ENCODE measurements around the gene CTCFL.

CTCFL gene

DNA sequence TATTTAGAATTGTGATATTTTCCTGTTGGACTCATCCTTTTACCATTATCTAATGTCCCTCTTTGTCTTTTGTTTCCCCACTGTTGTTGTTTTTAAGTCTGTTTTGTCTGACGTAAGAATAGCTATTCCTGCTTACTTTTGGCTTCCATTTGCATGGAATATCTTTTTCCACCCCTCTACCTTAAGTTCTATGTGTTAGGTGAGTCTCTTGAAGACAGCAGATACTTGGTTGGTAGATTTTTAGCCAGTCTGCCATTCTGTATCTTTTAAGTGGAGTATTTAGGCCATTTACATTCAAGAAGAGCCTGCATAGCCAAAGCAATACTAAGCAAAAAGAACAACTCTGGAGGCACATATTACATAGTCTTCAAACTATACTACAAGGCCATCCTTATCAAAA, 39.2 kb downstream of the CTCFL start:
- Histone ChIP-seq H3K79me1 (ENCODE audit: low read depth, low read length) (no peaks in the 10 kb centered on the region), H2BK15ac (ENCODE audit: low read length) (no peak overlapping the region), H4K91ac (ENCODE audit: low read depth, low read length, poor library complexity) (no peak overlapping the region), H3K4me1 (ENCODE audit: control insufficient read depth in 2 of 2, insufficient read depth in 1 of 2, low read depth in 1 of 2, low read length in 2 of 2) (peaks cover 8 to 11% of the 10 kb centered on the region in 2 donors), H3K36me3 (replicated peaks in 1 of 2; ENCODE audit: control insufficient read depth in 2 of 2, insufficient read depth in 2 of 2, low read length in 2 of 2) (no peaks in the 10 kb centered on the region), H3K18ac (ENCODE audit: low read length) (no peak overlapping the region), H3K4me3 (ENCODE audit: low read length in 2 of 2) (no peak overlapping the region), H3K27ac (replicated peaks; ENCODE audit: low read length) (no peak overlapping the region), H3K4ac (ENCODE audit: low read length) (no peak overlapping the region), H3K14ac (ENCODE audit: low read length) (no peak overlapping the region), H2AK5ac (ENCODE audit: low read depth, low read length) (no peak overlapping the region), H2BK12ac (ENCODE audit: low read length) (no peak overlapping the region), H2BK5ac (ENCODE audit: low read length) (no peak overlapping the region), H4K8ac (ENCODE audit: low read depth, low read length) (no peak overlapping the region), H3K9me3 (replicated peaks in 1 of 2; ENCODE audit: control insufficient read depth in 2 of 2, insufficient read depth in 1 of 2, low read depth in 1 of 2, low read length in 2 of 2) (no peaks in the 10 kb centered on the region), H3K27me3 (ENCODE audit: control insufficient read depth in 3 of 3, insufficient read depth in 3 of 3, low read depth in 1 of 3, low read length in 3 of 3) (no peaks in the 10 kb centered on the region), H2BK120ac (ENCODE audit: low read depth, low read length) (no peak overlapping the region), H3K23ac (ENCODE audit: low read depth, low read length, poor library complexity) (no peak overlapping the region), H3K4me2 (ENCODE audit: insufficient read depth, low read length, poor library complexity, severe bottlenecking) (no peak overlapping the region), H3K9ac (ENCODE audit: low read depth, low read length, poor library complexity) (no peak overlapping the region), H2AFZ (ENCODE audit: low read length) (no peak overlapping the region)
- no peak for DNase-seq (ENCODE audit: low spot score)
- WGBS, 2 donors (ENCODE audit: extremely low coverage in 2 of 2, insufficient read length in 2 of 2, insufficient replicate concordance in 1 of 2), result no CpG with 5 or more reads among the region's 1 CpG

DNA sequence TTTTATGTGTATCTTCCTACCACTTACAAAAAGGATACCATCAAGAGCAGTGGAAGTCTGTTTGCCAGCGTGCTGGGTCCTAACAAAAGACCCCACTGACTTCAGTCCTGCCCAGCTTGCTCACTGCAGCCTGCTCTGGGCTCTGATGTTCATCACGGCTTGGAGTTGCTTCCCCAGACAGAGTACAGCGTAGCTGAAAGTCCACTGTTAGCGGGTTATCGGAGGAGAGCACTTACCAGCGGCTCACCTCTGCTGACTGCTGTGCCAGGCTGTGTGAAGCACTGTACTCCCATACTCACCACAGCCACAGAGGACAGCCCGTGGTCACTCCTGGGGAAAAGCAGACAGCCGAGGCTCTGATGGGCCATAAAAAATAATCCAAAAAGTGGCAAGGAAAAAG, 40.2 kb downstream of the CTCFL start:
- H2AK5ac ChIP-seq (ENCODE audit: low read depth, low read length), result no peak overlapping the region
- H3K4me3 ChIP-seq (ENCODE audit: low read length in 2 of 2), result no peak overlapping the region
- H3K4ac ChIP-seq (ENCODE audit: low read length), result no peak overlapping the region
- no peak overlapping the region for H3K23ac ChIP-seq (ENCODE audit: low read depth, low read length, poor library complexity)
- no peak overlapping the region for H3K14ac ChIP-seq (ENCODE audit: low read length)
- H3K27me3 ChIP-seq (ENCODE audit: control insufficient read depth in 3 of 3, insufficient read depth in 3 of 3, low read depth in 1 of 3, low read length in 3 of 3), result no peaks in the 10 kb centered on the region
- no peak overlapping the region for H3K9ac ChIP-seq (ENCODE audit: low read depth, low read length, poor library complexity)
- no peak overlapping the region for H3K27ac ChIP-seq (replicated peaks; ENCODE audit: low read length)
- no peak for DNase-seq (ENCODE audit: low spot score)
- H3K9me3 ChIP-seq (replicated peaks in 1 of 2; ENCODE audit: control insufficient read depth in 2 of 2, insufficient read depth in 1 of 2, low read depth in 1 of 2, low read length in 2 of 2), result no peaks in the 10 kb centered on the region
- H3K79me1 ChIP-seq (ENCODE audit: low read depth, low read length), result no peaks in the 10 kb centered on the region
- H3K4me1 ChIP-seq (ENCODE audit: control insufficient read depth in 2 of 2, insufficient read depth in 1 of 2, low read depth in 1 of 2, low read length in 2 of 2), result peaks cover 8 to 13% of the 10 kb centered on the region in 2 donors
- H2AFZ ChIP-seq (ENCODE audit: low read length), result no peak overlapping the region
- no peak overlapping the region for H4K91ac ChIP-seq (ENCODE audit: low read depth, low read length, poor library complexity)
- peak overlapping the region; percentile 65 for H3K18ac ChIP-seq (ENCODE audit: low read length)
- H3K36me3 ChIP-seq (replicated peaks in 1 of 2; ENCODE audit: control insufficient read depth in 2 of 2, insufficient read depth in 2 of 2, low read length in 2 of 2), result no peaks in the 10 kb centered on the region
- no CpG with 5 or more reads among the region's 8 CpGs for WGBS, 2 donors (ENCODE audit: extremely low coverage in 2 of 2, insufficient read length in 2 of 2, insufficient replicate concordance in 1 of 2)
- H2BK5ac ChIP-seq (ENCODE audit: low read length), result no peak overlapping the region
- no peak overlapping the region for H2BK15ac ChIP-seq (ENCODE audit: low read length)
- no peak overlapping the region for H4K8ac ChIP-seq (ENCODE audit: low read depth, low read length)
- no peak overlapping the region for H2BK12ac ChIP-seq (ENCODE audit: low read length)
- no peak overlapping the region for H2BK120ac ChIP-seq (ENCODE audit: low read depth, low read length)
- H3K4me2 ChIP-seq (ENCODE audit: insufficient read depth, low read length, poor library complexity, severe bottlenecking), result no peak overlapping the region

DNA sequence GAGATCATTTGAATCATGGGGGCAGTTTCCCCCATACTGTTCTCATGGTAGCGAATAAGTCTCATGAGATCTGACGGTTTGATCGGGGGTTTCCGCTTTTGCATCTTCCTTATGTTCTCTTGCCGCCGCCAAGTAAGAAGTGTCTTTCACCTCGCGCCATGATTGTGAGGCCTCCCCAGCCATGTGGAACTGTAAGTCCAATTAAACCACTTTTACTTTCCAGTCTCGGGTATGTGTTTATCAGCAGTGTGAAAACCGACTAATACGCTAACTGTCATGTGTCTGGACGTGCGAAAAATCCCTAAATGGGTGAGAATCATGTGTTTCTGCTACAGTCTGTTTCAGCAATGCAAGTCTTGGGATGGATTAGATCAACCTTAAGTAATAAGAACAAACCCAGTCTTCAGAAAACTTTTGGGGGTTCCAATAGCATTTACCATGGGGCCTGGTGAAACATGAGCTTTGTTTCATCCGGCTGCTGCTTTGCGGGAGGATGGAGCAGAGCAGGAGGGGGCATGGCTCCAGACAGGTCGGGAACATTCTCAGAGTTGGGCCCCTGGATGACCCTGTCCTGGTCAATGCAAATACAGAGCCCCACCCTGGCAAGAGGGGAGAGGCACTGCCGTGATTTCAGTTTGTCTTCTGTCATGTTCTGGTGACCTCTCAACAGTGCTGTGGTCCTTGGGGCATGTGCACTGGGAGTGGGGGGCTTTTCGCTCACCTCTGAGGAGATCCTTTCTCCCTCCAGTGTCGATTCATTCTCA, 41.5 kb downstream of the CTCFL start:
- Histone ChIP-seq H3K4ac (ENCODE audit: low read length) (no peak overlapping the region), H3K4me2 (ENCODE audit: insufficient read depth, low read length, poor library complexity, severe bottlenecking) (no peak overlapping the region), H3K4me3 (ENCODE audit: low read length in 2 of 2) (no peak overlapping the region), H3K18ac (ENCODE audit: low read length) (no peak overlapping the region), H3K9ac (ENCODE audit: low read depth, low read length, poor library complexity) (no peak overlapping the region), H3K79me1 (ENCODE audit: low read depth, low read length) (no peaks in the 10 kb centered on the region), H2BK15ac (ENCODE audit: low read length) (no peak overlapping the region), H4K91ac (ENCODE audit: low read depth, low read length, poor library complexity) (no peak overlapping the region), H2BK12ac (ENCODE audit: low read length) (no peak overlapping the region), H3K4me1 (ENCODE audit: control insufficient read depth in 2 of 2, insufficient read depth in 1 of 2, low read depth in 1 of 2, low read length in 2 of 2) (peaks cover 8 to 13% of the 10 kb centered on the region in 2 donors), H4K8ac (ENCODE audit: low read depth, low read length) (no peak overlapping the region), H2BK120ac (ENCODE audit: low read depth, low read length) (no peak overlapping the region), H3K27ac (replicated peaks; ENCODE audit: low read length) (no peak overlapping the region), H3K23ac (ENCODE audit: low read depth, low read length, poor library complexity) (no peak overlapping the region), H2BK5ac (ENCODE audit: low read length) (no peak overlapping the region), H3K14ac (ENCODE audit: low read length) (no peak overlapping the region), H2AK5ac (ENCODE audit: low read depth, low read length) (peak overlapping the region; percentile 60), H3K27me3 (ENCODE audit: control insufficient read depth in 3 of 3, insufficient read depth in 3 of 3, low read depth in 1 of 3, low read length in 3 of 3) (no peaks in the 10 kb centered on the region), H3K9me3 (replicated peaks in 1 of 2; ENCODE audit: control insufficient read depth in 2 of 2, insufficient read depth in 1 of 2, low read depth in 1 of 2, low read length in 2 of 2) (no peaks in the 10 kb centered on the region), H2AFZ (ENCODE audit: low read length) (no peak overlapping the region), H3K36me3 (replicated peaks in 1 of 2; ENCODE audit: control insufficient read depth in 2 of 2, insufficient read depth in 2 of 2, low read length in 2 of 2) (no peaks in the 10 kb centered on the region)
- WGBS, 2 donors (ENCODE audit: extremely low coverage in 2 of 2, insufficient read length in 2 of 2, insufficient replicate concordance in 1 of 2), result no CpG with 5 or more reads among the region's 19 CpGs
- no peak for DNase-seq (ENCODE audit: low spot score)

DNA sequence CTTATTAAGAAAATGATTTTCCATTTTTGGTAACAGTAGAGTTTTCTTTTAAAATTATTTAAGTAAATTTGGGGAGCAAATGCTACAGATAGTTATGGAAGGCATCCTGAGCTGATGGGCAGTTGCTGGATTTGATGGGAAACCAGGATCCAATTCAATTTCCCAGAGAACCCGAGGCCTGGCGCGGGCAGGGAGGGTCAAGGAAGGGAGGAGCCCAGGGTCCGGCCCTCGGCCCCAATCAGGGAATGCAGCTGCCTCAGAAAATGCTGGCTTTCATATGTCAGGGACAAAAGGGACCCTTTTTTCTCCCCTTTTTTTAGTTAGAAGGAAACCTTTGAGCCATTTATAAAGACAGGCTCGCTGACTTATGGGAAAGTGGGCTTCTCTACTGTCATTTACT, 42.1 kb downstream of the CTCFL start:
- H3K9me3 ChIP-seq (replicated peaks in 1 of 2; ENCODE audit: control insufficient read depth in 2 of 2, insufficient read depth in 1 of 2, low read depth in 1 of 2, low read length in 2 of 2), result no peaks in the 10 kb centered on the region
- no peak overlapping the region for H3K27ac ChIP-seq (replicated peaks; ENCODE audit: low read length)
- H2AK5ac ChIP-seq (ENCODE audit: low read depth, low read length), result no peak overlapping the region
- no peak overlapping the region for H3K4me3 ChIP-seq (ENCODE audit: low read length in 2 of 2)
- no peak overlapping the region for H4K91ac ChIP-seq (ENCODE audit: low read depth, low read length, poor library complexity)
- H2BK5ac ChIP-seq (ENCODE audit: low read length), result no peak overlapping the region
- H3K14ac ChIP-seq (ENCODE audit: low read length), result no peak overlapping the region
- H4K8ac ChIP-seq (ENCODE audit: low read depth, low read length), result no peak overlapping the region
- no peak overlapping the region for H3K9ac ChIP-seq (ENCODE audit: low read depth, low read length, poor library complexity)
- no CpG with 5 or more reads among the region's 6 CpGs for WGBS, 2 donors (ENCODE audit: extremely low coverage in 2 of 2, insufficient read length in 2 of 2, insufficient replicate concordance in 1 of 2)
- H3K23ac ChIP-seq (ENCODE audit: low read depth, low read length, poor library complexity), result no peak overlapping the region
- H2AFZ ChIP-seq (ENCODE audit: low read length), result no peak overlapping the region
- no peaks in the 10 kb centered on the region for H3K27me3 ChIP-seq (ENCODE audit: control insufficient read depth in 3 of 3, insufficient read depth in 3 of 3, low read depth in 1 of 3, low read length in 3 of 3)
- no peak overlapping the region for H2BK15ac ChIP-seq (ENCODE audit: low read length)
- H3K4me1 ChIP-seq (ENCODE audit: control insufficient read depth in 2 of 2, insufficient read depth in 1 of 2, low read depth in 1 of 2, low read length in 2 of 2), result peaks cover 8 to 13% of the 10 kb centered on the region in 2 donors
- H3K36me3 ChIP-seq (replicated peaks in 1 of 2; ENCODE audit: control insufficient read depth in 2 of 2, insufficient read depth in 2 of 2, low read length in 2 of 2), result no peaks in the 10 kb centered on the region
- H3K79me1 ChIP-seq (ENCODE audit: low read depth, low read length), result no peaks in the 10 kb centered on the region
- H3K4ac ChIP-seq (ENCODE audit: low read length), result no peak overlapping the region
- H2BK120ac ChIP-seq (ENCODE audit: low read depth, low read length), result no peak overlapping the region
- no peak overlapping the region for H2BK12ac ChIP-seq (ENCODE audit: low read length)
- no peak overlapping the region for H3K4me2 ChIP-seq (ENCODE audit: insufficient read depth, low read length, poor library complexity, severe bottlenecking)
- DNase-seq (ENCODE audit: low spot score), result no peak
- H3K18ac ChIP-seq (ENCODE audit: low read length), result no peak overlapping the region
